Measurements from ENCODE around the gene GADD45GIP1. TPM values are rescaled to one million over a fixed set of nuclear protein-coding genes. Genes with fewer than 3 reads are reported as not detected.

GADD45GIP1 gene
- total RNA-seq, 1 experiment from 2014 or later, result 35.9 TPM

DNA sequence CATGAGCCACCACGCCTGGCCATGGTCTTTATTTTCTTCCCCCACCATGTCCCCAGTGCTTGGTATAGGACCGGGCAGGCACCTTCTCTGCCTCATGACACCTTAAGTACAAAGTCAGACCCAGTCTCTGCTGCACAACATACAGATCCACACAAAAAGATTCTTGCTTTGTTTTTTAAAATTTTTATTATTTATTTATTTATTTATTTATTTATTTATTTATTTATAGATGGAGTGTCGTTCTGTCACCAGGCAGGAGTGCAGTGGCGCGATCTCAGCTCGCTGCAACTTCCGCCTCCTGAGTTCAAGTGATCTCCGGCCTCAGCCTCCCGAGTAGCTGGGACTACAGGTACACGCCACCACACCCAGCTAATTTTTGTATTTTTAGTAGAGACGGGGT is 35.7 kb upstream of the GADD45GIP1 start:
- Histone ChIP-seq H3K4me3 (replicated peaks in 1 of 2; ENCODE audit: low read depth in 1 of 2, low read length in 2 of 2) (no peak overlapping the region), H3K9me3 (ENCODE audit: control insufficient read depth in 1 of 2, insufficient read depth in 1 of 2, low read depth in 1 of 2, low read length in 2 of 2) (no peaks in the 10 kb centered on the region), H3K4me2 (ENCODE audit: low read length) (no peak overlapping the region), H4K20me1 (ENCODE audit: insufficient read depth) (no peaks in the 10 kb centered on the region), H3K79me2 (ENCODE audit: insufficient read depth, low read length) (peaks cover 12% of the 10 kb centered on the region; the same call in 1 of the 2 replicates), H3K4me1 (ENCODE audit: control insufficient read depth in 1 of 2, insufficient read depth in 2 of 2, low read length in 2 of 2) (peaks cover 5 to 17% of the 10 kb centered on the region in 2 experiments; a peak in 3 of 4 replicates), H3K36me3 (ENCODE audit: control insufficient read depth in 1 of 2, insufficient read depth in 2 of 2, low read length in 2 of 2) (no peaks in the 10 kb centered on the region), H3K9me2 (ENCODE audit: insufficient read depth) (no peaks in the 10 kb centered on the region), H3K27me3 (ENCODE audit: insufficient read depth, low read length) (no peaks in the 10 kb centered on the region), H2AFZ (ENCODE audit: low read depth, low read length, poor library complexity, severe bottlenecking) (no peak overlapping the region), H3K27ac (ENCODE audit: low read depth, low read length) (no peak overlapping the region), H3K9ac (ENCODE audit: low read length) (no peak overlapping the region)
- CTCF ChIA-PET, result interaction anchor here (1.1 kb wide), 1 partner anchor 27 kb away, joined by 3 read pairs; no protein-coding TSS in a partner anchor
- DNase-seq (ENCODE audit: low read depth, low spot score), result no peak
- ATAC-seq, result no peak
- RAD21 ChIA-PET (ENCODE audit: low non-redundant PET in 1 of 2, low total read pairs in 2 of 2, uncharacterized antibody in 2 of 2, unreplicated experiment in 2 of 2), result no interaction called here
- TF ChIP-seq, protein P1, sequence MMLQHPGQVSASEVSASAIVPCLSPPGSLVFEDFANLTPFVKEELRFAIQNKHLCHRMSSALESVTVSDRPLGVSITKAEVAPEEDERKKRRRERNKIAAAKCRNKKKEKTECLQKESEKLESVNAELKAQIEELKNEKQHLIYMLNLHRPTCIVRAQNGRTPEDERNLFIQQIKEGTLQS (IDR thresholded peaks at IDR 0.05), result no peak
- TF ChIP-seq, protein P2, sequence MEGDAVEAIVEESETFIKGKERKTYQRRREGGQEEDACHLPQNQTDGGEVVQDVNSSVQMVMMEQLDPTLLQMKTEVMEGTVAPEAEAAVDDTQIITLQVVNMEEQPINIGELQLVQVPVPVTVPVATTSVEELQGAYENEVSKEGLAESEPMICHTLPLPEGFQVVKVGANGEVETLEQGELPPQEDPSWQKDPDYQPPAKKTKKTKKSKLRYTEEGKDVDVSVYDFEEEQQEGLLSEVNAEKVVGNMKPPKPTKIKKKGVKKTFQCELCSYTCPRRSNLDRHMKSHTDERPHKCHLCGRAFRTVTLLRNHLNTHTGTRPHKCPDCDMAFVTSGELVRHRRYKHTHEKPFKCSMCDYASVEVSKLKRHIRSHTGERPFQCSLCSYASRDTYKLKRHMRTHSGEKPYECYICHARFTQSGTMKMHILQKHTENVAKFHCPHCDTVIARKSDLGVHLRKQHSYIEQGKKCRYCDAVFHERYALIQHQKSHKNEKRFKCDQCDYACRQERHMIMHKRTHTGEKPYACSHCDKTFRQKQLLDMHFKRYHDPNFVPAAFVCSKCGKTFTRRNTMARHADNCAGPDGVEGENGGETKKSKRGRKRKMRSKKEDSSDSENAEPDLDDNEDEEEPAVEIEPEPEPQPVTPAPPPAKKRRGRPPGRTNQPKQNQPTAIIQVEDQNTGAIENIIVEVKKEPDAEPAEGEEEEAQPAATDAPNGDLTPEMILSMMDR (IDR thresholded peaks at IDR 0.05 in 2 of 3, conservative IDR thresholded peaks at IDR 0.05 in 1 of 3; ENCODE audit: borderline replicate concordance in 1 of 3, insufficient read depth in 1 of 3, low read depth in 2 of 3, low read length in 2 of 3), result no peak
- TF ChIP-seq, protein P3, sequence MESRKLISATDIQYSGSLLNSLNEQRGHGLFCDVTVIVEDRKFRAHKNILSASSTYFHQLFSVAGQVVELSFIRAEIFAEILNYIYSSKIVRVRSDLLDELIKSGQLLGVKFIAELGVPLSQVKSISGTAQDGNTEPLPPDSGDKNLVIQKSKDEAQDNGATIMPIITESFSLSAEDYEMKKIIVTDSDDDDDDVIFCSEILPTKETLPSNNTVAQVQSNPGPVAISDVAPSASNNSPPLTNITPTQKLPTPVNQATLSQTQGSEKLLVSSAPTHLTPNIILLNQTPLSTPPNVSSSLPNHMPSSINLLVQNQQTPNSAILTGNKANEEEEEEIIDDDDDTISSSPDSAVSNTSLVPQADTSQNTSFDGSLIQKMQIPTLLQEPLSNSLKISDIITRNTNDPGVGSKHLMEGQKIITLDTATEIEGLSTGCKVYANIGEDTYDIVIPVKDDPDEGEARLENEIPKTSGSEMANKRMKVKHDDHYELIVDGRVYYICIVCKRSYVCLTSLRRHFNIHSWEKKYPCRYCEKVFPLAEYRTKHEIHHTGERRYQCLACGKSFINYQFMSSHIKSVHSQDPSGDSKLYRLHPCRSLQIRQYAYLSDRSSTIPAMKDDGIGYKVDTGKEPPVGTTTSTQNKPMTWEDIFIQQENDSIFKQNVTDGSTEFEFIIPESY (IDR thresholded peaks at IDR 0.05; ENCODE audit: extremely low read depth, insufficient replicate concordance, low read length), result no peak
- TF ChIP-seq EGR1 (IDR thresholded peaks at IDR 0.05; ENCODE audit: low read depth) (no peak), SP1 (IDR thresholded peaks at IDR 0.05; ENCODE audit: low read depth) (no peak), RAD21 (IDR thresholded peaks at IDR 0.05; ENCODE audit: low read depth) (no peak), ZNF274 (IDR thresholded peaks at IDR 0.05; ENCODE audit: low read depth, low read length) (no peak), FOSL1 (IDR thresholded peaks at IDR 0.05; ENCODE audit: low read depth) (no peak), POLR2AphosphoS5 (IDR thresholded peaks at IDR 0.05; ENCODE audit: low read depth, low read length) (no peak), SRF (IDR thresholded peaks at IDR 0.05; ENCODE audit: low read depth) (no peak), TCF7L2 (IDR thresholded peaks at IDR 0.05; ENCODE audit: borderline replicate concordance, extremely low read depth, insufficient read depth, insufficient read length) (no peak)
- intact Hi-C loops (cut with micrococcal nuclease), result no loop called here
- POLR2A ChIA-PET, result interaction anchor here (0.7 kb wide), 1 partner anchor 160 kb away, joined by 3 read pairs; no protein-coding TSS in a partner anchor
- BruUV-seq (replicated peaks), result no TSS peak
